ENCODE data around the gene SORT1.

Gene SORT1

DNA sequence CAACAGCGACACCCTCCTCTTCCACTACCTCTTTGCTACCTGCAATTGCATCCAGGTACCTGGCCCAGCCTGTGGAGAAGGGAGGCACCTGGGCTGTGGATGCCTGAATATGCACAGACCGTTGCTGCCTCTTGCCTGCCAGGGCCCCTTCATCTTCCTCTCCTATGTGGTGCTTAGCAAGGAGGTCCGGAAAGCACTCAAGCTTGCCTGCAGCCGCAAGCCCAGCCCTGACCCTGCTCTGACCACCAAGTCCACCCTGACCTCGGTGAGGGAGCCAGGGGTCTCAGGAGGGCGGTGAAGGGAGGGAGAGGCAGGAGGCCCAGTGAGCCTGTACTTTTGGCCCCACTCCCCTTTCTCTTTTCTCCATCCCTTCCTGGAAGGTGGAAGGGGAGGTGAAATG, 126.3 kb downstream of the SORT1 start:
- H3K9me3 ChIP-seq (ENCODE audit: control insufficient read depth in 2 of 2, low read length in 2 of 2), result no peaks in the 10 kb centered on the region
- H3K27me3 ChIP-seq (ENCODE audit: control insufficient read depth in 2 of 2, insufficient read depth in 2 of 2, low read length in 2 of 2), result no peaks in the 10 kb centered on the region
- H3K27ac ChIP-seq (ENCODE audit: low read depth in 2 of 2, low read length in 2 of 2), result no peak overlapping the region
- peaks cover 7 to 10% of the 10 kb centered on the region in 2 donors for H3K4me1 ChIP-seq (ENCODE audit: control insufficient read depth in 2 of 2, insufficient read depth in 2 of 2, low read length in 2 of 2)
- H3K4me3 ChIP-seq (ENCODE audit: low read length in 2 of 2), result no peak overlapping the region
- no peaks in the 10 kb centered on the region for H3K36me3 ChIP-seq (ENCODE audit: control insufficient read depth in 2 of 2, insufficient read depth in 2 of 2, low read length in 2 of 2)
- H3K9ac ChIP-seq (ENCODE audit: low read depth in 1 of 2, low read length in 2 of 2), result no peak overlapping the region

- Histone ChIP-seq H3K9ac (ENCODE audit: low read depth in 1 of 2, low read length in 2 of 2) (no peak overlapping the region), H3K4me3 (ENCODE audit: low read length in 2 of 2) (no peak overlapping the region), H3K4me1 (ENCODE audit: control insufficient read depth in 2 of 2, insufficient read depth in 2 of 2, low read length in 2 of 2) (peaks cover 7 to 10% of the 10 kb centered on the region in 2 donors), H3K27me3 (ENCODE audit: control insufficient read depth in 2 of 2, insufficient read depth in 2 of 2, low read length in 2 of 2) (no peaks in the 10 kb centered on the region), H3K9me3 (ENCODE audit: control insufficient read depth in 2 of 2, low read length in 2 of 2) (no peaks in the 10 kb centered on the region), H3K36me3 (ENCODE audit: control insufficient read depth in 2 of 2, insufficient read depth in 2 of 2, low read length in 2 of 2) (no peaks in the 10 kb centered on the region), H3K27ac (ENCODE audit: low read depth in 2 of 2, low read length in 2 of 2) (no peak overlapping the region)
These were observed 126.9 kb downstream of the SORT1 start for GRCh38 chr1:109270623-109271317.

- no peak overlapping the region for H3K9ac ChIP-seq (ENCODE audit: low read depth in 1 of 2, low read length in 2 of 2)
- no peaks in the 10 kb centered on the region for H3K9me3 ChIP-seq (ENCODE audit: control insufficient read depth in 2 of 2, low read length in 2 of 2)
- H3K4me1 ChIP-seq (ENCODE audit: control insufficient read depth in 2 of 2, insufficient read depth in 2 of 2, low read length in 2 of 2), result peaks cover 7 to 8% of the 10 kb centered on the region in 2 donors
- H3K27ac ChIP-seq (ENCODE audit: low read depth in 2 of 2, low read length in 2 of 2), result no peak overlapping the region
- no peak overlapping the region for H3K4me3 ChIP-seq (ENCODE audit: low read length in 2 of 2)
- H3K36me3 ChIP-seq (ENCODE audit: control insufficient read depth in 2 of 2, insufficient read depth in 2 of 2, low read length in 2 of 2), result no peaks in the 10 kb centered on the region
- H3K27me3 ChIP-seq (ENCODE audit: control insufficient read depth in 2 of 2, insufficient read depth in 2 of 2, low read length in 2 of 2), result no peaks in the 10 kb centered on the region
These were observed 127.6 kb downstream of the SORT1 start for GRCh38 chr1:109269981-109270622.

- Histone ChIP-seq H3K27ac (ENCODE audit: low read depth in 2 of 2, low read length in 2 of 2) (no peak overlapping the region), H3K9ac (ENCODE audit: low read depth in 1 of 2, low read length in 2 of 2) (no peak overlapping the region), H3K4me3 (ENCODE audit: low read length in 2 of 2) (no peak overlapping the region), H3K9me3 (ENCODE audit: control insufficient read depth in 2 of 2, low read length in 2 of 2) (no peaks in the 10 kb centered on the region), H3K27me3 (ENCODE audit: control insufficient read depth in 2 of 2, insufficient read depth in 2 of 2, low read length in 2 of 2) (no peaks in the 10 kb centered on the region), H3K4me1 (ENCODE audit: control insufficient read depth in 2 of 2, insufficient read depth in 2 of 2, low read length in 2 of 2) (peaks cover 0 to 1% of the 10 kb centered on the region in 2 donors), H3K36me3 (ENCODE audit: control insufficient read depth in 2 of 2, insufficient read depth in 2 of 2, low read length in 2 of 2) (no peaks in the 10 kb centered on the region)
These were observed 128.3 kb downstream of the SORT1 start for GRCh38 chr1:109269212-109269980.

DNA sequence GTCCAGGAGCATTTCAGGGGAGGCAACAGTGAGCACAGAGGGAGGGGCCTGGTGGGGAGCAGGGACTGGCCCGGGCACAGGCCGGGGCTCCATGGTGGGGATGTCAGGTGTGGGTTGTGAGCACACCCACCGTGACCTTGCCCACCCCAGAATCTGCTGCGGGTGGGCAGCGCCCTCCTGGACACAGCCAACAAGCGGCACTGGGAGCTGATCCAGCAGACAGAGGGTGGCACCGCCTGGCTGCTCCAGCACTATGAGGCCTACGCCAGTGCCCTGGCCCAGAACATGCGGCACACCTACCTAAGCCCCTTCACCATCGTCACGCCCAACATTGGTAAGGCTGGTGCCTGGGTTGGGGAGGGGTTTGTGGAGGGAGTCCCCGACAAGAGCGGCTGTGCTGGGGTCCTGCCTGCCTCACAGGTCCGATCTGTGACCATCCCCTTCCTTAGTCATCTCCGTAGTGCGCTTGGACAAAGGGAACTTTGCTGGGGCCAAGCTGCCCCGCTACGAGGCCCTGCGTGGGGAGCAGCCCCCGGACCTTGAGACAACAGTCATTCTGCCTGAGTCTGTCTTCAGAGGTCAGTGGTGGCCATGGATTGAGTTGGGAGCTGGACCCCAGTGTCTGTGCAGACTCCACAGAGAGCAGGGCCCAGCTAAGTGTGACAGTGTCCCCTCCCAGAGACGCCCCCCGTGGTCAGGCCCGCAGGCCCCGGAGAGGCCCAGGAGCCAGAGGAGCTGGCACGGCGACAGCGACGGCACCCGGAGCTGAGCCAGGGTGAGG, 129.1 kb downstream of the SORT1 start:
- no peaks in the 10 kb centered on the region for H3K4me1 ChIP-seq (ENCODE audit: control insufficient read depth in 2 of 2, insufficient read depth in 2 of 2, low read length in 2 of 2)
- H3K27me3 ChIP-seq (ENCODE audit: control insufficient read depth in 2 of 2, insufficient read depth in 2 of 2, low read length in 2 of 2), result no peaks in the 10 kb centered on the region
- H3K9ac ChIP-seq (ENCODE audit: low read depth in 1 of 2, low read length in 2 of 2), result no peak overlapping the region
- no peak overlapping the region for H3K27ac ChIP-seq (ENCODE audit: low read depth in 2 of 2, low read length in 2 of 2)
- no peak overlapping the region for H3K4me3 ChIP-seq (ENCODE audit: low read length in 2 of 2)
- H3K36me3 ChIP-seq (ENCODE audit: control insufficient read depth in 2 of 2, insufficient read depth in 2 of 2, low read length in 2 of 2), result no peaks in the 10 kb centered on the region
- H3K9me3 ChIP-seq (ENCODE audit: control insufficient read depth in 2 of 2, low read length in 2 of 2), result no peaks in the 10 kb centered on the region

GRCh38 chr1:109267743-109268300, 129.9 kb downstream of the SORT1 start:
- Histone ChIP-seq H3K4me3 (ENCODE audit: low read length in 2 of 2) (no peak overlapping the region), H3K4me1 (ENCODE audit: control insufficient read depth in 2 of 2, insufficient read depth in 2 of 2, low read length in 2 of 2) (no peaks in the 10 kb centered on the region), H3K36me3 (ENCODE audit: control insufficient read depth in 2 of 2, insufficient read depth in 2 of 2, low read length in 2 of 2) (no peaks in the 10 kb centered on the region), H3K9me3 (ENCODE audit: control insufficient read depth in 2 of 2, low read length in 2 of 2) (no peaks in the 10 kb centered on the region), H3K9ac (ENCODE audit: low read depth in 1 of 2, low read length in 2 of 2) (no peak overlapping the region), H3K27me3 (ENCODE audit: control insufficient read depth in 2 of 2, insufficient read depth in 2 of 2, low read length in 2 of 2) (no peaks in the 10 kb centered on the region), H3K27ac (ENCODE audit: low read depth in 2 of 2, low read length in 2 of 2) (no peak overlapping the region)

- Histone ChIP-seq H3K27ac (ENCODE audit: low read depth in 2 of 2, low read length in 2 of 2) (no peak overlapping the region), H3K36me3 (ENCODE audit: control insufficient read depth in 2 of 2, insufficient read depth in 2 of 2, low read length in 2 of 2) (no peaks in the 10 kb centered on the region), H3K9ac (ENCODE audit: low read depth in 1 of 2, low read length in 2 of 2) (no peak overlapping the region), H3K4me3 (ENCODE audit: low read length in 2 of 2) (no peak overlapping the region), H3K4me1 (ENCODE audit: control insufficient read depth in 2 of 2, insufficient read depth in 2 of 2, low read length in 2 of 2) (no peaks in the 10 kb centered on the region), H3K27me3 (ENCODE audit: control insufficient read depth in 2 of 2, insufficient read depth in 2 of 2, low read length in 2 of 2) (no peaks in the 10 kb centered on the region), H3K9me3 (ENCODE audit: control insufficient read depth in 2 of 2, low read length in 2 of 2) (no peaks in the 10 kb centered on the region)
These were observed 130.8 kb downstream of the SORT1 start for GRCh38 chr1:109266965-109267364.

- Histone ChIP-seq H3K9ac (ENCODE audit: low read depth in 1 of 2, low read length in 2 of 2) (no peak overlapping the region), H3K27ac (ENCODE audit: low read depth in 2 of 2, low read length in 2 of 2) (no peak overlapping the region), H3K9me3 (ENCODE audit: control insufficient read depth in 2 of 2, low read length in 2 of 2) (no peaks in the 10 kb centered on the region), H3K27me3 (ENCODE audit: control insufficient read depth in 2 of 2, insufficient read depth in 2 of 2, low read length in 2 of 2) (no peaks in the 10 kb centered on the region), H3K4me1 (ENCODE audit: control insufficient read depth in 2 of 2, insufficient read depth in 2 of 2, low read length in 2 of 2) (no peaks in the 10 kb centered on the region), H3K4me3 (ENCODE audit: low read length in 2 of 2) (no peak overlapping the region), H3K36me3 (ENCODE audit: control insufficient read depth in 2 of 2, insufficient read depth in 2 of 2, low read length in 2 of 2) (no peaks in the 10 kb centered on the region)
These were observed 131.9 kb downstream of the SORT1 start for GRCh38 chr1:109265741-109266330.

DNA sequence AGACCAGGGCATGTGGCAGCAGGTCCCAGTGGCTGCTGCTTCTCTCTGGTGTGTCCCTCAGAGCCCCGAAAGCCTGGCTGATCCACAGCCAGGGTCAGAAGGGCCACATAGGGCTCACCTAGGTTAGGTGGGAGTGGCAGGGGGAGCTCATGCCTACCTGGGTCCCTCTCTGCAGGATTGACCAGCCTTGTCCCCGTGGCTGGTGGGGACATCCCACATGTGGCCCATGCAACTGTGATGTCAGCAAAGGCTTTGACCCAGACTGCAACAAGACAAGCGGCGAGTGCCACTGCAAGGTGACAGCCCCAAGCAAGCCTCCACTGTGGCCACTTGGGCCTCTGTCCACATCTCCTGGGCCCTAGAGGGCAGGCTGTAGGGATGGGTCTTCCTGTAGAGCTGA, 132.7 kb downstream of the SORT1 start:
- Histone ChIP-seq H3K27ac (ENCODE audit: low read depth in 2 of 2, low read length in 2 of 2) (no peak overlapping the region), H3K9me3 (ENCODE audit: control insufficient read depth in 2 of 2, low read length in 2 of 2) (no peaks in the 10 kb centered on the region), H3K4me1 (ENCODE audit: control insufficient read depth in 2 of 2, insufficient read depth in 2 of 2, low read length in 2 of 2) (no peaks in the 10 kb centered on the region), H3K27me3 (ENCODE audit: control insufficient read depth in 2 of 2, insufficient read depth in 2 of 2, low read length in 2 of 2) (no peaks in the 10 kb centered on the region), H3K9ac (ENCODE audit: low read depth in 1 of 2, low read length in 2 of 2) (no peak overlapping the region), H3K4me3 (ENCODE audit: low read length in 2 of 2) (no peak overlapping the region), H3K36me3 (ENCODE audit: control insufficient read depth in 2 of 2, insufficient read depth in 2 of 2, low read length in 2 of 2) (no peaks in the 10 kb centered on the region)

Data from mucosa of rectum (tissue), 2 donors.